ENCODE data around the gene SLC25A1. TPM values are rescaled to one million over a fixed set of nuclear protein-coding genes. Genes with fewer than 3 reads are reported as not detected.

SLC25A1 gene
- total and polyA plus RNA-seq, 2 of the 8 experiments (the other 6 are each of a cell fraction or from before 2014, with no cell fraction given): 110 to 148 TPM

- no peak overlapping the region for H4K8ac ChIP-seq (ENCODE audit: extremely low read depth, insufficient read depth, low read length)
- no peak overlapping the region; the same call in 1 of the 2 replicates for H2BK12ac ChIP-seq (ENCODE audit: low read depth, low read length)
- CTCF ChIA-PET (ENCODE audit: partially characterized antibody): interaction anchor here (0.8 to 3.3 kb wide), 4 partner anchors 31 to 293 kb away, joined by 3 to 8 read pairs (median 4); no protein-coding TSS in a partner anchor
- TF ChIP-seq JUN (IDR thresholded peaks at IDR 0.05; ENCODE audit: low read depth, low read length) (no peak), CEBPB (IDR thresholded peaks at IDR 0.05; ENCODE audit: low read depth, low read length) (no peak), HDAC6 (IDR thresholded peaks at IDR 0.05; ENCODE audit: low read depth, low read length) (no peak), SUZ12 (IDR thresholded peaks at IDR 0.05; ENCODE audit: low read length) (no peak), EP300 (IDR thresholded peaks at IDR 0.05; ENCODE audit: borderline replicate concordance in 1 of 2, low read depth in 2 of 2, low read length in 2 of 2) (no peak), SIX5 (IDR thresholded peaks at IDR 0.05; ENCODE audit: low read depth, low read length) (no peak), SP2 (IDR thresholded peaks at IDR 0.05; ENCODE audit: low read length) (no peak)
- H3K23me2 ChIP-seq (ENCODE audit: low read depth, low read length): peaks cover 7% of the 10 kb centered on the region; the same call in 1 of the 2 replicates
- H3K23ac ChIP-seq (ENCODE audit: insufficient read length): no peak overlapping the region
- no peak overlapping the region for H4K91ac ChIP-seq (replicated peaks; ENCODE audit: insufficient read length, low read length)
- H3K4me3 ChIP-seq (ENCODE audit: extremely low read depth in 1 of 4, insufficient read depth in 2 of 4, low read depth in 3 of 4, low read length in 4 of 4): no peak overlapping the region
- 0 out of 2 replicates have a peak, but pooled peaks cover under 1% of the 10 kb centered on the region for H3K79me1 ChIP-seq (ENCODE audit: low read depth, low read length)
- no peak overlapping the region for H3K4ac ChIP-seq (replicated peaks; ENCODE audit: insufficient read length, low read depth, low read length)
- WGBS, 2 experiments (ENCODE audit: extremely low coverage in 1 of 2, insufficient coverage in 1 of 2, insufficient read length in 1 of 2, insufficient replicate concordance in 2 of 2, low coverage in 1 of 2, low lambda C conversion rate in 2 of 2, missing lambda C conversion rate in 1 of 2): 94% methylated on average over 11 of the region's 11 CpGs; no CpG with 5 or more reads in 1 of the 2 experiments
- FAIRE-seq (no peak), DNase-seq (ENCODE audit: low read depth in 1 of 2, low spot score in 2 of 2) (no peak)
- no peak overlapping the region for H2BK20ac ChIP-seq (ENCODE audit: low read length)
- H3K9ac ChIP-seq (replicated peaks in 1 of 4; ENCODE audit: extremely low read depth in 1 of 4, low read depth in 3 of 4, low read length in 3 of 4): no peak overlapping the region
- H2AFZ ChIP-seq (ENCODE audit: low read length): no peak overlapping the region
- no peak overlapping the region; the same call in 1 of the 2 replicates for H2BK5ac ChIP-seq (ENCODE audit: low read depth, low read length)
- H2AK5ac ChIP-seq (ENCODE audit: low read depth, low read length): no peak overlapping the region
- H4K20me1 ChIP-seq (replicated peaks in 1 of 2; ENCODE audit: control insufficient read depth in 1 of 2, insufficient read depth in 2 of 2, low read length in 2 of 2): peaks cover under 1 to 10% of the 10 kb centered on the region in 2 experiments
- H3K9me3 ChIP-seq (ENCODE audit: insufficient read depth in 2 of 2, low read depth in 1 of 2, low read length in 1 of 2): no peaks in the 10 kb centered on the region
- H3K27ac ChIP-seq (ENCODE audit: low read depth, low read length): no peak overlapping the region
- peaks cover 0 to 5% of the 10 kb centered on the region in 2 experiments; a peak in 1 of 4 replicates for H3K79me2 ChIP-seq (ENCODE audit: control insufficient read depth in 1 of 2, insufficient read depth in 2 of 2, low read length in 2 of 2)
- peaks cover 0 to 7% (median 0%) of the 10 kb centered on the region in 4 experiments; a peak in 1 of 8 replicates for H3K36me3 ChIP-seq (ENCODE audit: control insufficient read depth in 2 of 4, insufficient read depth in 4 of 4, low read length in 3 of 4)
- H3K14ac ChIP-seq (ENCODE audit: insufficient read length): no peak overlapping the region
- H2BK15ac ChIP-seq (ENCODE audit: low read length): no peak overlapping the region
- H4K5ac ChIP-seq (ENCODE audit: insufficient read length, low read depth, low read length): no peak overlapping the region
- H3K4me2 ChIP-seq (ENCODE audit: insufficient read depth in 1 of 2, low read depth in 2 of 2, low read length in 2 of 2): no peak overlapping the region
- no peak overlapping the region for H3K56ac ChIP-seq (replicated peaks; ENCODE audit: insufficient read length, low read depth, low read length)
- H3K27me3 ChIP-seq (replicated peaks in 1 of 4; ENCODE audit: control insufficient read depth in 3 of 4, extremely low read depth in 1 of 4, insufficient read depth in 3 of 4, low read length in 3 of 4): no peaks in the 10 kb centered on the region
- POLR2A ChIA-PET (ENCODE audit: partially characterized antibody): interaction anchor here (0.5 to 1.4 kb wide), 2 partner anchors 11 to 75 kb away, joined by 3 read pairs; no protein-coding TSS in a partner anchor
- H3K4me1 ChIP-seq (replicated peaks in 1 of 4; ENCODE audit: control insufficient read depth in 3 of 4, insufficient read depth in 4 of 4, low read length in 3 of 4): peaks cover 0 to 18% (median 9%) of the 10 kb centered on the region in 4 experiments; a peak in 6 of 7 replicates
- H2BK120ac ChIP-seq (replicated peaks; ENCODE audit: low read depth, low read length): no peak overlapping the region
- no peak overlapping the region for H3K18ac ChIP-seq (ENCODE audit: extremely low read depth, low read length)
These were observed 2.3 kb upstream of the SLC25A1 start for GRCh38 chr22:19180740-19181410.

All from H1 (cell line).